ENCODE data around the gene NT5DC2. TPM values are rescaled to one million over a fixed set of nuclear protein-coding genes. Genes with fewer than 3 reads are reported as not detected.

The NT5DC2 gene
- total RNA-seq, 1 donor from 2014 or later = 84.1 TPM

DNA sequence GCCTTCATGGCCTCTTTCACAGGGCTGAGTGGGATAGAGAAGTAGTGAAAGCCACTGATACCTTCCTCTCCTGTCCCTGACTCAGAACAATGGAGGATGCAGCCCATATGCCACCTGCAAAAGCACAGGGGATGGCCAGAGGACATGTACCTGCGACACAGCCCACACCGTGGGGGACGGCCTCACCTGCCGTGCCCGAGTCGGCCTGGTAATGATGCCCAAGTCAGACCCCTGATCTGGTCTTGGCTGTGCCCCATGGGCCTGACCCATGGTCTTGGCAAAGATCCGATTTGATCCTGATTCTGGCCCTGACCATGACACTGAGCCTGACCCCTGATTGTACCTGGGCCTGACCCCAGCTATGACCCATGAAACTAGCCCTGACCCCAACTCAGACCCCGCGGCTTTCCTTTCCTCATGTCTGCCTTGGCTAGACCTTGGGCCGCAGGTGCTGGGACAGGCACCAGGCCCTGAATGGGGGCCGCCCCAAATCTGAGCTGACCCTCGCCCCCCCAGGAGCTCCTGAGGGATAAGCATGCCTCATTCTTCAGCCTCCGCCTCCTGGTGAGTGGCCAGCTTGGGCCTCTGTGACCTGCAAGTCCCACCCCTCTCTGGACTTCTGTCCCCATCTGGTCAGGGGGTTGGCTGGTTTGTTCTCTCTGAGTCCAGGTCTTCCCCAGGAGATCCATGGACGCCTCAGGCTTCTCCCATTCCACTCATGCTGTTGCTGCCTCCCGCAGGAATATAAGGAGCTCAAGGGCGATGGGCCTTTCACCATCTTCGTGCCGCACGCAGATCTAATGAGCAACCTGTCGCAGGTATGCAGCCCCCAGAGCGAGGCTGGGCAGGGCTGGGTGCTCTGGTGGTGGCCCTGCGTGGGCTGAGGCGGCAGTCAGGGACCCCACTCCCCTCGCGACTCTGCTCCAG lies 15.6 kb downstream of the NT5DC2 start:
- ATAC-seq (ENCODE audit: poor library complexity) (no peak), DNase-seq (no peak)
- intact Hi-C loops (cut with DNase I) = no loop called here

DNA sequence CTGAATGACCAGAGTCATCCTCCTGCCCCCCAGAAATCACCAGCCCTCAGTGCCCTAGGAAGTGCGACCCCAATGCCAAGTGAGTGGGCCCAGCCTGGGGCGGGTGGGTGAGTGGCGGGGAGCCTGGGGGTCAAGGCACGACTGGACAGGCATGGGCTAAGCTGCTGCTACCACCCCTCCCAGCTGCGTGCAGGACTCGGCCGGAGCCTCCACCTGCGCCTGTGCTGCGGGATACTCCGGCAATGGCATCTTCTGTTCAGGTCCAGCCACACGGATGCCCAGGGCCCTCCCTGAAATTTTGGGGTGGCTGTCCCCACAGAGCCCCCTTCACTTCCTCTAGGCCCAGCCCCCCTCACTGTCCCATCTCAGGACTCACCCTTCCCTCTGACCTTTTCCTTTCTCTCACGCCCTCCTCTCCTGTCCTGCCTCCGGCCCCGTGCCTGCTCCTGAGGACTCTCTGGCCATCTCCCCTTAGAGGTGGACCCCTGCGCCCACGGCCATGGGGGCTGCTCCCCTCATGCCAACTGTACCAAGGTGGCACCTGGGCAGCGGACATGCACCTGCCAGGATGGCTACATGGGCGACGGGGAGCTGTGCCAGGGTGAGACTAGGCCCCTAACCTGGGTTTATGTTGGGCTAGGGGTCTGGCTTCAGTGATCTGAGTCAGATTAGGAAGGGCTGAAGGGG lies 17.0 kb downstream of the NT5DC2 start:
- intact Hi-C loops (cut with DNase I) = no loop called here
- ATAC-seq (ENCODE audit: poor library complexity) (no peak), DNase-seq (no peak)

DNA sequence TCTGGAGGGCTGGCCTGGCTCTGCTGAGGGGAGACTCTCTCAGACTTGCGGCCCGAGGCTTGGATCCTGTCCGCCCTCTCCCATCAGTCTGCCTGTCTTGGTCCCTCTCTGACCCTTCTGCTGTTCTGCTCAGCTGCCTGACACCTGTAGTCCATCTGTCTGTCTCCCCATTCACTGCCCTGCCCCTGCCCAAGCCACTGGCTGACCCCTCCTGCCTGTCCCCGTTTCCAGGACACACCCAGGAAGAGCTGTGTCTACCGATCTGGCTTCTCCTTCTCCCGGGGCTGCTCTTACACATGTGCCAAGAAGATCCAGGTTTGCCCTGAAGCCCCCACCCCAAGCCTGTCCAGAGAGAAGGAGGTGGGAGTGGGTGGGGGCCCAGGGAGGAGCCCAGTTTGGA lies 18.5 kb downstream of the NT5DC2 start:
- no peak for ATAC-seq (ENCODE audit: poor library complexity)
- DNase-seq = no peak
- intact Hi-C loops (cut with DNase I) = no loop called here

DNA sequence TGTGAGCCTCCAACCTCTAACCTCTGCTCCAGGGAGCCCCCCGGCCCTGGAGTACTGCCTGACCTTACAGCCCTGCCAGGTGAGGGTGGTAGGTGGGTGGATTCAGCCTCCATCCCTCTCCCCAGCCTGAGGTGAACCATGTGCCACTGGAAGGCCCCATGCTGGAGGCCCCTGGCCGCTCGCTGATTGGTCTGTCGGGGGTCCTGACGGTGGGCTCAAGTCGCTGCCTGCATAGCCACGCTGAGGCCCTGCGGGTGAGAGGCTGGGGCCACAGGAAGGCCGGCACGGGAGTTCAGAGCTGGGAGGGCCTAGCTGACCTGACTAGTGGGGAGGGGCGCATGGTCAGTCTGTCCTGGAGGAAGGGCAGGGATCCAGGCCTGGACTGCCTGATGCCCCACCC lies 19.1 kb downstream of the NT5DC2 start:
- ATAC-seq (ENCODE audit: poor library complexity) (no peak), DNase-seq (no peak)
- intact Hi-C loops (cut with DNase I) = no loop called here

DNA sequence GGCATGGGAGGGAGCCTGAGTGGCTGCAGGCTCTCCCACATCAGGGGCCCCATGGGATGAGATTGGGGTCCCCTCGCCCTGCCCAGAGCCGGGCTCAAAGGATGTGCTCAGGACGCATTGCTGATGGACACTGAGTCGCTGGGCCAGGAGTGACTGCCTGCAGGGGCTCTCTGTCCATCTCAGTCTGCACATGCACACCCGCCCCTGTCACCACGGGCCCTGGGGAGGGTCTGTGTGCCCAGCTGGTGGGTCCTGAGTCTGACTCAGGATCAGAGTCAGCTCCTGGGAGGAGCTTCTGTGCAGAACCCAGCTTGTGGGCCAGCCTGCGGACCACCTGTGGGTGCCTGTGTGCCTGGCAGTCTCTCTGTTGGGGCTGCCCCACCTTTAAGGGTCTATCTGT lies 20.4 kb downstream of the NT5DC2 start:
- intact Hi-C loops (cut with DNase I) = no loop called here
- no peak for DNase-seq
- ATAC-seq (ENCODE audit: poor library complexity) = no peak

DNA sequence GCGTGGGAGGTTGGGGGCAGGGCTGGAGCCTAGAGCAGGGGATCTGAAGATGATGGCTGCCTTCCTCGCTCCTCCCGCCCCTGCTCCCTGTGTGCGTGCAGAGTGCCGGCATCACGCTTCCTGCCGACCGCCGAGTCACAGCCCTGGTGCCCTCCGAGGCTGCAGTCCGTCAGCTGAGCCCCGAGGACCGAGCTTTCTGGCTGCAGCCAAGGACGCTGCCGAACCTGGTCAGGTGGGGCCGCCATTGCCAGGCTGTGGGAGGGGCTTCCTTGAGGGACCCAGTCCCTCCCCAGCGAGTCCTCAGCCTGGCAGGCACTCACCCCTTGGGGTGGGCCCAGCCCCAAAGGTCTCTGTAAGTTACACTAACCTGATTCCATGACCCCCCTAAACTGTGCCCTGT lies 20.9 kb downstream of the NT5DC2 start:
- ATAC-seq (ENCODE audit: poor library complexity) (no peak), DNase-seq (no peak)
- intact Hi-C loops (cut with DNase I) = no loop called here

DNA sequence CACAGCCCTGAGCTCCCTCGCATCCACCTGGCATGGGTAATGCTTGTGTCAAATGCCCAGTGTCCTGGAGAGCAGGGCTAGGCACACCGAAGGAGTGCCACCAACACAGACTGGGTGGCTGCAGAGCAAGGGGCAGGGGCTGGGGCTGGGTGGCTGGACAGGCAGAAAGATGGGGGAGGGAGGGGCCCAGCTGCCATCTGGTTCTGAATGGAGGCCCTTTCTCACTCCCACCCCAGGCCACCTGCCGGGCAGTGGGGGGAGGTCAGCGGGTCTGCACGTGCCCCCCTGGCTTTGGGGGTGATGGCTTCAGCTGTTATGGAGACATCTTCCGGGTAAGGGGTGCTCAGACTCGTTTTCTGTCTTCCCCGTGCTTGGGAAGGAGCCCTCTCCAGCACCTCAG lies 21.6 kb downstream of the NT5DC2 start:
- intact Hi-C loops (cut with DNase I) = no loop called here
- DNase-seq (no peak), ATAC-seq (ENCODE audit: poor library complexity) (no peak)

DNA sequence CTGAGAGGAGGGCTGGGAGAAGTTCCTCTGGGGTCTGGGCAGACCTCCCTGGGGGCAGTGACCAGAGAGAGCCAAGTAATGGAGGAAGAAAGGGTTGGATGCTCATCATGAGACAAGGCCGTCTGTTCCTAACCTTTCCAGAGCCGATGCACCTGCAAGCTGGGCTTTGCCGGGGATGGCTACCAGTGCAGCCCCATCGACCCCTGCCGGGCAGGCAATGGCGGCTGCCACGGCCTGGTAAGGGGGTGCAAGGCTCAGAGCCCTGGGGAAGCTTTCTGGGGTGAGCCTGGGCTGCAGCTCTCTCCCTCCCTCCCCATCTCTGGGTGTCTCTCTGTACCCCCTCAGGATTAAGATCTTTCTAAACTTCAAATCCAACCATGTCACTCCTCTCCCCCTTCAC lies 22.1 kb downstream of the NT5DC2 start:
- intact Hi-C loops (cut with DNase I) = no loop called here
- DNase-seq = no peak

DNA sequence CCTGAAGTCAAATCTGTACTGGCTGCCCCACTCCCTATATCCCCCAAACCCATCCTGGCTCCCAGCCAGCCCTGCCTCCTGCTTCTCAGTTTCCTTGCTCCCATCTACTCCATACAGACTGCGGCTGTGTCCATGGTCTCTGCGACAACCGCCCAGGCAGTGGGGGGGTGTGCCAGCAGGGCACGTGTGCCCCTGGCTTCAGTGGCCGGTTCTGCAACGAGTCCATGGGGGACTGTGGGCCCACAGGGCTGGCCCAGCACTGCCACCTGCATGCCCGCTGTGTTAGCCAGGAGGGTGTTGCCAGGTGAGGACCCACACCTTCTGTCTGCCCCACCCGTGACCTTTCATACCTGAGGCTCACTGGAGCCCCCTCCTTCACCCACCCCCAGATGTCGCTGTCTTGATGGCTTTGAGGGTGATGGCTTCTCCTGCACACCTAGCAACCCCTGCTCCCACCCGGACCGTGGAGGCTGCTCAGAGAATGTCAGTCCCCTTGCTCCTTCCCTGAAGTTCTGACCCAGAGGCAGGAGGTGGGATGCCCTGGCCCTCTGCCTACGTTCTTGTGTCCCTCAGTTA lies 23.8 kb downstream of the NT5DC2 start:
- intact Hi-C loops (cut with DNase I) = no loop called here
- ATAC-seq (ENCODE audit: poor library complexity) = no peak

More for the DNA sequence above, 22.1 kb downstream of the NT5DC2 start:
- ATAC-seq (ENCODE audit: poor library complexity) = no peak

DNA sequence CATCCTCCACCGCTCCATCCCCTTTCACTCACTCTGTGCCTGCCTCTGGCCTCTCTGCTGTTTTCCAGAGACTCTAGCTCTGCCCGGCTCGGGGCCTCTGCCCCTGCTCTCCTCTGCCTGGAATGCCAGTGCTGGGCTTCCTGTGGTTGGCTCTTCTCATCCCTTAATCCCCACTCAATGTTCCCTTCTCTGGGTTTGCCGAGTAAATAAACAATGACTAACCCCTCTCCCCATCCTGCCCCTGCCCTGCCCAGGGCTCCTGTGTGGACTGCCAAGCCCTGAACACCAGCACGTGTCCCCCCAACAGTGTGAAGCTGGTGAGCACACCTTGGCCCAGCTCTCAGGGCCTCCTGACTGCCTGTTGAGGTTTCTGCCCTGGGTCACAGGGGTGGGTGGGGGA lies 26.3 kb downstream of the NT5DC2 start:
- intact Hi-C loops (cut with DNase I) = no loop called here
- ATAC-seq (ENCODE audit: poor library complexity) (no peak), DNase-seq (no peak)

More for the DNA sequence above, 23.8 kb downstream of the NT5DC2 start:
- no peak for DNase-seq

DNA sequence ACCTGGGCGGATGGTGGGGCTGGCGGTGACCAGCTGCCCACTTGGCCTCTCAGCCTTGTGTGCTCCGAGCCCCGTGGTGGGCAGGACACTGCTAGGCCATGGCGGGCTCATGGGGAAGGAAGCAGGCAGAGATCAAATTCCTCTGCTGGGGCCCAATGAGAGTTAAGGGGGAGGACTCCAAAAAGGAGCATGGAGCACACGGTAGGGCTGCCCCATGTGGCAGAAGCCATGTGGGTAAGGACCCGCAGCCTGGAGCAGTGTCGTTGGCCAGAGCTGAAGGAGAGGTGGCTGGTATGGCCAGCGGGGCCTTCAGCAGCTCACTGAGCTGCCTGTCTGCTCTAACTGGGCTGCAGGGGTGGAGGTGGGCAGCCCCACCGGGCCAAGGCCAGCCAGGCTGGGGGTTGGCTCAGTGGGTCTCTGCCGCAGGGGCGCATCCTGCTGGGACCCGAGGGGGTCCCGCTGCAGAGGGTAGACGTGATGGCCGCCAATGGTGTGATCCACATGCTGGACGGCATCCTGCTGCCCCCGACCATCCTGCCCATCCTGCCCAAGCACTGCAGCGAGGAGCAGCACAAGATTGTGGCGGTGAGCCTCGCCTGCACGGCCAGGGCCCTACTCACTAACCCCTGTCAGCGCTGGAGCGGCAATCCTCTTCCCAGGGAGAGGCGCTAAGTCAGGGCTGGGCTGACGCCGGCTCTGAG lies 27.2 kb downstream of the NT5DC2 start:
- no peak for DNase-seq
- intact Hi-C loops (cut with DNase I) = no loop called here
- ATAC-seq (ENCODE audit: poor library complexity) = no peak

DNA sequence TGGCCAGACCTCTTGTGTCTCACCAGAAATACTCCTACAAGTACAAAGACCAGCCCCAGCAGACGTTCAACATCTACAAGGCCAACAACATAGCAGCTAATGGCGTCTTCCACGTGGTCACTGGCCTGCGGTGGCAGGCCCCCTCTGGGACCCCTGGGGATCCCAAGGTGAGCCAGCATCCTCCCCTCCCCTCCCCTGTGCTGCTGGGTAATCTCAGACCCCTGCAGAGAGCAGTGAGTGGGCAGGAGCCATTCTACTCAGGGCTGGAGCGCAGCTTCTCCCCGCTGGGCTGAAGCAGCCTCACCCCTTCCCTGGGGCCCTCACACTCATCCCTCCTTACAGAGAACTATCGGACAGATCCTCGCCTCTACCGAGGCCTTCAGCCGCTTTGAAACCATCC lies 28.7 kb downstream of the NT5DC2 start:
- no peak for ATAC-seq (ENCODE audit: poor library complexity)
- intact Hi-C loops (cut with DNase I) = no loop called here

DNA sequence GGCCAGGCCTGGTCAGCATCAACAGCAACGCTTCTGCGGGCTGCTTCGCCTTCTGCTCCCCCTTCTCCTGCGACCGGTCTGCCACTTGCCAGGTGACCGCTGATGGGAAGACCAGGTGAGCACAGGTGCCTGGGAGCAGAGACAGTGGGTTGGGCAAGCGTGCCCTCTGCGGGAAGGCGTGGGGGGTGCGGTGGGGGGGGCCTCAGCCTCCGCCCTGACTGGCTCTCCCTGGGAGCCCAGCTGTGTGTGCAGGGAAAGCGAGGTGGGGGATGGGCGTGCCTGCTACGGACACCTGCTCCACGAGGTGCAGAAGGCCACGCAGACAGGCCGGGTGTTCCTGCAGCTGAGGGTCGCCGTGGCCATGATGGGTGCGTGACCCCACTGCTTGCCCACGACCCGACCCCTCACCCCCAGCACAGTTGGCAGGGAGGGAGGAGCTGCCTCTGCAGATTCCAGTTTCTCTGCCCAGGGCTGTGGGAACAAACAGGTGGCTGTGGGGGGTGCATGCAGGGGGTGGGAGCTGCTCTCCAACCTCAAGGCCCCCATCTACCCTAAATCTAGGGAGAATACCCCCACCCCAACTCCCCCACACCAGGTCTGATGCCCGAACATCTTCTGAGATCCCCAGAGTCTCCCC lies 29.8 kb downstream of the NT5DC2 start:
- no peak for ATAC-seq (ENCODE audit: poor library complexity)
- intact Hi-C loops (cut with DNase I) = no loop called here
- no peak for DNase-seq

More for the DNA sequence above, 28.7 kb downstream of the NT5DC2 start:
- no peak for DNase-seq

DNA sequence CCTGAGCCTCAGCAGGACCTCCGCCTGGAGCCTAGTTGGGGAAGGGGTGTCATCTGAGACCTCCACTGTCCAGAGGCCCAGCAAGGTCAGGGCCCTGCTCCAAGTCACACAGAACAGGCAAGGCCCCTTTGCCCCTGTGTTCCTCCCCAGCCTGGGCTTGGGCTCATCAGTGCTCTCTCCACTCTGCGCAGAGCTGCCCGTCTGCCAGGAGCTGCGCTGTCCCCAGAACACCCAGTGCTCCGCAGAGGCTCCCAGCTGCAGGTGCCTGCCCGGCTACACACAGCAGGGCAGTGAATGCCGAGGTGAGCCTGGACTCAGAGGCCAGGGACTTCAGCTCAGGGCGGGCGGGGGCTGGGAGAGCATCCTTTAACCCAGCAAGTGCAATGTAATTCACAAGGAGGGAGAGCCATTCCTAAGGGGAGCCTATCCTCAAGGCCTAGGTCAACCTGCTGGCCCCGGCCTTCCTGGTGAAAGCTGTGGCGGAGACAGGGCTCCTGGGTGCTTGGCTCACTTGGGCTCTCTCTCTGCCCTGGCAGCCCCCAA lies 30.8 kb downstream of the NT5DC2 start:
- DNase-seq (no peak), ATAC-seq (ENCODE audit: poor library complexity) (no peak)
- intact Hi-C loops (cut with DNase I) = no loop called here

DNA sequence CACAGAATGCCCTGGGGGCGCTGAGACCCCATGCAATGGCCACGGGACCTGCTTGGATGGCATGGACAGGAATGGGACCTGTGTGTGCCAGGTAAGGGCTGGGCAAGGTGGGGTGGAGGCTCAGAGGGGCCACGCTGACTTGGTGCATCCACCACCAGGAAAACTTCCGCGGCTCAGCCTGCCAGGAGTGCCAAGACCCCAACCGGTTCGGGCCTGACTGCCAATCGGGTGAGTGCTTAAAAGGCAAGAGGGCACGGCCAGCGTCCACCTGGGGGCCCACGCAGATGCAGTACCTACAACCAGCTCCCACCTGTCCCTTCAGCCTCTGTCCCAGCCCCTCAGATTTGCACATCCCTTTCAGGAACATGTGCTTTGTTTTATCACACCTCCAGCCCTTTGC lies 31.7 kb downstream of the NT5DC2 start:
- ATAC-seq (ENCODE audit: poor library complexity) (no peak), DNase-seq (no peak)
- intact Hi-C loops (cut with DNase I) = no loop called here

DNA sequence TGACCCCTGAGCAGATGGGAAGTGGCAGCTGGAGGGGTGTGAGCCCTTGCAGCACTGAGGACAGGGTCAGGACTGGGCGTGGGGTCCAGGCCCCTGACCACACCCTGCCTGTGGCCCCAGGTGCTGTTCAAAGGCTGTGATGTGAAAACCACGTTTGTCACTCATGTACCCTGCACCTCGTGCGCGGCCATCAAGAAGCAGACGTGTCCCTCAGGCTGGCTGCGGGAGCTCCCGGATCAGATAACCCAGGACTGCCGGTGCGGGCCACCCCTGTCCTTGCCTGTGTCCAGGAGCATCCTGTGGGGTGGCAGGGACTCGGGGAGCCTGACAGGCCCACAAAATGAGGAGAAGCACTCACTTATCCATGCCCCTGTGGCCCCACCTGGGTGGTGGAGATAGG lies 32.6 kb downstream of the NT5DC2 start:
- intact Hi-C loops (cut with DNase I) = no loop called here
- DNase-seq = no peak
- ATAC-seq (ENCODE audit: poor library complexity) = no peak

DNA sequence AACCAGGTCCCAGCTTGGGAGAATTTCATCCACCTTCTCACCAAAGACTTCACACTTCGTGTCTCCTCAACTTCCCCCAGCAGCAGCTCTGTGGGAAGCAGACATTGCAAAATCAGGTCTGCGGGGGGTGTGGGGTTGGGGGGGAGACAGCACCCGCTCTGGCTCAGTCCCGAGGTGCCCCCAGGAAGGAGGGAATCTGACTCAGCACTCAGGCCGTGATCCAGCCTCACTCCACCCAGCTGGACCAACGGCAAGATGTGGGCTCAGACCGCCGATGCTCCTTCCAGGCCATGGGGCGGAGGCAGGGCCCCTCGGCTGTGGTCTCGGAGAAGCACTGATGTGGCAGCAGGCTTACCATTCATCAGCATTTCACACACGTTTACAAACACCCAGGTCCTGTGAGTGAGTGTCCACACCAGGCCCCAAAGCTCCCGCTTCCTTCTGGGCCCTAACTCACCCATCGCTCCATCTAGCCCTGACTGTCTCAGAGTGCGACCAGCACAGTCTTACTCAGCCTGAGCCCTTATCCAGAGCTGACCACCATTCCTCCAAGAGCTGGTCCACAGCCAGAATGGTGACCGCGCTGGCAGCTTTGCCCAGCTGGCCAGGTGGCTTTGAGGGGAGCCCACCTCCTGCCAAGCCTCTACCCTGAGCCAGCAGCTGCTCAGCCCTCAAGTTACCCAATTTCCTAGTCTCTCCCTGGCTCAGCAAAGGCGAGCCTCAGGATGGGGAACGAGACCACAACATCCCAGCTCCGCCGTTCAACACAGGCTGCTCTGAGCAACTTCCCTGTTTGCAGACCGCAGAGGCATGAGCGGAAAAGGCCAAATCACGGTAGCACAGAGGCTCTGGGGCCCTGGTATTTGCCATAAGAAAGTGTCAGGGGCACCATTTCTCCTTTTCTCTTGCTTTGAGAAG lies 35.3 kb downstream of the NT5DC2 start:
- ATAC-seq (ENCODE audit: poor library complexity) = peak; percentile 40
- intact Hi-C loops (cut with DNase I) = no loop called here
- DNase-seq = peak; percentile 80

Measured in Right ventricle myocardium superior (tissue), 1 donor.